Activated CD4-positive, alpha-beta memory T cell treated with anti-CD3 and anti-CD28 coated beads, Interleukin-2, amount 10 ng/mL, durations not matched to agents 7 days and 5 days (primary cell): ENCODE data around the gene RAC3. TPM values are rescaled to one million over a fixed set of nuclear protein-coding genes. Genes with fewer than 3 reads are reported as not detected.

Source experiments
- CTCF ChIA-PET: fragments of 350-600 bp; sonication (Branson Sonifier 250); formaldehyde crosslinking; loops from one replicate; lab custom pipeline; 2021; ENCODE audit warnings: antibody characterized with exemption, inconsistent platforms; lab: Charles Lee
- POLR2A ChIA-PET: fragments of 350-600 bp; sonication (Branson Sonifier 250); formaldehyde crosslinking; loops from one replicate; lab custom pipeline; 2021; ENCODE audit warnings: antibody characterized with exemption; lab: Charles Lee
- DNase-seq: peaks from one replicate; pipeline ENCODE4 v3.0.0-alpha.2; 2020
- H3K27ac Mint-ChIP-seq: one replicate; pipeline ENCODE4 v1.8.0; 2021; ENCODE audit warnings: mild to moderate bottlenecking, mixed read lengths
- H3K27me3 Mint-ChIP-seq: one replicate; pipeline ENCODE4 v1.8.0; 2021; ENCODE audit warnings: mixed read lengths
- H3K36me3 Mint-ChIP-seq: one replicate; pipeline ENCODE4 v1.8.0; 2021; ENCODE audit warnings: low read depth, mixed read lengths
- H3K4me1 Mint-ChIP-seq: one replicate; pipeline ENCODE4 v1.8.0; 2021; ENCODE audit warnings: mixed read lengths
- H3K4me3 Mint-ChIP-seq: one replicate; pipeline ENCODE4 v1.8.0; 2021; ENCODE audit warnings: mild to moderate bottlenecking, mixed read lengths
- H3K9me3 Mint-ChIP-seq: one replicate; pipeline ENCODE4 v1.8.0; 2021; ENCODE audit warnings: mixed read lengths
- total RNA-seq, 2 experiments: library from RNA; stranded (reverse); gene quantifications; one replicate each; pipeline ENCODE4 v1.2.3, GENCODE V29; 2021

The RAC3 gene
- total RNA-seq, 2 experiments from 2014 or later: 7.9 to 8.1 TPM

DNA sequence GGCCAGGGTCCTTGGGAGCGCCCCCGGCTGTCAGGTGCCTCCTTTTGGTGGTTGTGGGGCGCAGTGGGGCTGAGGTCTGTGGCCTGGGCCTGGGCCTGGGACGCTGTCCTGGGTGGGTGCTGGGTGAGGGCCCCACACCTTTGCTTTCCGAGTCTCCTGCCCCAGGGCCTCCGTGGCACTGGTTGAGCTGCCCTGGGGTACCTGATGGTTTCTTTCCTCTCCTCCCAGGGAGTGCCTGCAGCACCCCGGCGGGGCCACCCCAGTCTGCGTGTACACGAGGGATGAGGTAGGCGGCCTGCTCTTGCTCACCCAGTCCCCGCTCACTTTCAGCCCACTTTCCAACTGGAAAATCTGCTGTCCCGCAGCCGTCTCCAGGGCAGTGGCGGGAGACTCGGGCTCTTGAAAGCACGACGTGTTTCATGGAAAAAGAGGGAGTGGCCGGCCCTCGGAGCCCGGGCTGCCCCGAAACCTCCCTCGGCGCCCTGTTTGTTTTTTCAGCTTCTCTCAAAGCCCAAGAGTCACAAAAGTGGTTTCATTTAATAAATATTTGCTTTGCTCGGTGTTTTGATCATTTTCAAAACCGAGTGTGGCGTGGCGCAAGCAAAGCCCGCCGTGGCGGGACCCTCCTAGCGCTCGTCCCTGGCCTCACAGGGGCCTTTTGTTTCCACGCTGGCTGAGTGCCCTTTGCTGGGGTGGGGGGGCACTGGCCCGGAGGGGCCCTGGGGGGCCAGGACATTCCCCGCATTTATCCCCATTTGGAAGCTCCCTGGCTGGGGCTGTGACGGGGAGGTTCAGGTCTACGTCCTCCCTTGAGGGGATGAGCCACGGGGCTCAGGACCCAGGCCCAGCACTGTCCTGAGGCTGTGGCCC lies 36.6 kb upstream of the RAC3 start:
- ChIA-PET POLR2A (no interaction called here), CTCF (no interaction called here)
- Mint-ChIP-seq H3K36me3 (no peaks in the 10 kb centered on the region), H3K4me3 (no peak overlapping the region), H3K4me1 (no peaks in the 10 kb centered on the region), H3K9me3 (no peaks in the 10 kb centered on the region), H3K27ac (no peak overlapping the region), H3K27me3 (no peaks in the 10 kb centered on the region)
- no peak for DNase-seq

DNA sequence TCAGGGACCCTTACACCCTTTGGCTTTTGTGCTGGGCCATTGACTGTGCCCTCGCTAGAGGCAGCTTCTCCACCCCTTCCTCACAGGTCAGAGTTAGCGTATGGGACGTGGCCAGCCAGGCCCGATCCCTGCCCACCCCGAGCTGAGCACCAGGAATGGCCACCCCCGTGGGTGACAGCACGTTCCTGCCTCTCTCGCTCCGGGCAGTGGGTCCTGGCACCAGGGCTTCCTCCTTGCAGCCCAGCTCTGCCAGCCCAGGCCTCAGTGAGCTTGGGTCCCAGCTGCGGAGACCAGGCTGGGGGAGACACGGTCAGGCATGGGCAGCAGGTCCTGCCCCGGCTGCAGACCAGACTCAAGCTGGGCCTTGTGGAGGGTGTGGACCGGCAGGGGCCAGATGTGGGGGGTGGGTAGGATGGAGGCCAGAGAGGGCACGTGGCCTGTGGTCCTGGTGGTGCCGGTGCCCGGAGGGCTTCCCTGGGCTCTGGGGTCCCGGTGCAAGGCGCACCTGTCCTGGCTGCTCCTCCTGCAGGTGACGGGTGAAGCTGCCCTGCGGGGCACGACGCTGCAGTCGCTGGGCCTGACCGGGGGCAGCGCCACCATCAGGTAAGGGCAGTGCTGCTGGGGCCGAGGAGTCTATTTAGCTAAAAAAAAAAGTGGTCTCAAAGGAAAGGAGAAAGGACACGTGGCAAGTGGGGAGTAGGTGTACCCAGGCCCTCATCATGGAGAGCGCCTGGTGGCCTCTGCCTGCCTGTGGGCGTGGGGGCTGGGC lies 35.8 kb upstream of the RAC3 start:
- no peaks in the 10 kb centered on the region for H3K9me3 Mint-ChIP-seq
- H3K4me1 Mint-ChIP-seq: no peaks in the 10 kb centered on the region
- no peak for DNase-seq
- H3K27ac Mint-ChIP-seq: no peak overlapping the region
- H3K27me3 Mint-ChIP-seq: no peaks in the 10 kb centered on the region
- no peak overlapping the region for H3K4me3 Mint-ChIP-seq
- CTCF ChIA-PET: interaction anchor here (2.1 kb wide), 1 partner anchor 36 kb away, joined by 11 read pairs; no protein-coding TSS in a partner anchor
- POLR2A ChIA-PET: interaction anchor here (0.7 kb wide), 1 partner anchor 17 kb away, joined by 3 read pairs; no protein-coding TSS in a partner anchor
- H3K36me3 Mint-ChIP-seq: no peaks in the 10 kb centered on the region

GRCh38 chr17:81996232-81996756 lies 35.2 kb upstream of the RAC3 start:
- H3K4me1 Mint-ChIP-seq: no peaks in the 10 kb centered on the region
- H3K36me3 Mint-ChIP-seq: no peaks in the 10 kb centered on the region
- H3K9me3 Mint-ChIP-seq: no peaks in the 10 kb centered on the region
- H3K27ac Mint-ChIP-seq: no peak overlapping the region
- ChIA-PET POLR2A (interaction anchor here (0.7 kb wide), 1 partner anchor 17 kb away, joined by 3 read pairs; no protein-coding TSS in a partner anchor), CTCF (interaction anchor here (2.1 kb wide), 1 partner anchor 37 kb away, joined by 11 read pairs; no protein-coding TSS in a partner anchor)
- no peak overlapping the region for H3K4me3 Mint-ChIP-seq
- DNase-seq: no peak
- H3K27me3 Mint-ChIP-seq: no peaks in the 10 kb centered on the region

DNA sequence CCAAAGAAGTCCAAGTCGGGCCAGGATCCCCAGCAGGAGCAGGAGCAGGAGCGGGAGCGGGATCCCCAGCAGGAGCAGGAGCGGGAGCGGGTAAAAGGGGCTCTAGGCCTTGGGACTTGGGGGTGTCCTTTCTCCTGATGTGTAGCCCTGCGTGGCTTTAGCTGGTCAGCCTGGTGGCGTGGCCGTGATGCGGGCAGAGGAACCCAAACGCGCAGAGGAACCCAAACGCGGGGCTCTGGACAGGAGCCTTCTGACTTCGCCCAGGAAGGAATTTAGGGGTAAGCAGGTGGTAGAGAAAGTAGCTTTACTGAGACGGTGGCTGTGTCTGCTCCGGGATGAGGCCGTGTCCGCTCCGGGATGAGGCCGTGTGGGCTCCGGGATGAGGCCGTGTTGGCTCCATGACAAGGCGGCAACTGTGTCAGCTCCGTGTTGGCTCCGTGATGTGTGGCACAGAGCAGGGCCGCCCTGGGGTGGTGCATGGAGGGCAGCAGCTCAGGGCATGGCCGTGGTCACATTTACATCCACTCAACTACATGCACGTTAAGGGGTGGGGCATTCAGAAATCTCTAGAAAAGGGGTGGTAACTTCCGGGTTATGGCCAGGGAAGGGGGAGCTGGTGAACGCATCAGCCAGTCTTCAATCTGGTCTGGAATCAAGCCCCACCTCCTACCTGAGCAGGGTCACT lies 34.6 kb upstream of the RAC3 start:
- DNase-seq: no peak
- ChIA-PET POLR2A (no interaction called here), CTCF (interaction anchor here (0.7 to 2.1 kb wide), 2 partner anchors 37 to 41 kb away, joined by 4 to 11 read pairs; partner anchors contain the start of gene DCXR)
- H3K9me3 Mint-ChIP-seq: no peaks in the 10 kb centered on the region
- no peaks in the 10 kb centered on the region for H3K27me3 Mint-ChIP-seq
- no peak overlapping the region for H3K27ac Mint-ChIP-seq
- no peak overlapping the region for H3K4me3 Mint-ChIP-seq
- H3K4me1 Mint-ChIP-seq: no peaks in the 10 kb centered on the region
- no peaks in the 10 kb centered on the region for H3K36me3 Mint-ChIP-seq

DNA sequence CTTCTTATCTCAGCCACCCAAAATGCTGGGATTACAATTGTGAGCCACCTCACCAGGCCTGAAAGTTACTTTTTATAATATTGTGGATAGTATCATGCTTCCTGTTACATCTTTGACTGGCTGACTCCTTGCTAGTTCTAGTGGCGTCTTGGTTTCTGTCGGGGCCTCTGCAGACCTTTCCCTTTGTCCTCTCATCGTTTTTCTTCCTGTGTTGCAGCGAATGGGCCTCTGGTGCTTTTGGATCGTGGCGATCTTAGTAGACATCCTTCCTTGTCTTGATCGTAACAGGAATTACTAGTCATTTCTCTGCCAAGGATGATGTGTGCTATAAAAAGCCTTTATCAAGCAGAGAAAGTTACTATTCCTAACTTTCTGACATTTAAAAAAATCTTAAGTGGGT lies 33.3 kb upstream of the RAC3 start:
- CTCF ChIA-PET: no interaction called here
- DNase-seq: no peak
- Mint-ChIP-seq H3K9me3 (no peaks in the 10 kb centered on the region), H3K4me3 (no peak overlapping the region), H3K36me3 (no peaks in the 10 kb centered on the region), H3K27ac (no peak overlapping the region), H3K4me1 (no peaks in the 10 kb centered on the region), H3K27me3 (no peaks in the 10 kb centered on the region)
- POLR2A ChIA-PET: interaction anchor here (0.7 kb wide), 1 partner anchor 76 kb away, joined by 4 read pairs; no protein-coding TSS in a partner anchor

- no peak for DNase-seq
- Mint-ChIP-seq H3K27ac (no peak overlapping the region), H3K27me3 (no peaks in the 10 kb centered on the region), H3K9me3 (no peaks in the 10 kb centered on the region), H3K4me3 (no peak overlapping the region), H3K4me1 (no peaks in the 10 kb centered on the region), H3K36me3 (no peaks in the 10 kb centered on the region)
- ChIA-PET POLR2A (no interaction called here), CTCF (interaction anchor here (0.7 kb wide), 1 partner anchor 105 kb away, joined by 3 read pairs; no protein-coding TSS in a partner anchor)
These were observed 32.6 kb upstream of the RAC3 start for GRCh38 chr17:81998691-81999438.

DNA sequence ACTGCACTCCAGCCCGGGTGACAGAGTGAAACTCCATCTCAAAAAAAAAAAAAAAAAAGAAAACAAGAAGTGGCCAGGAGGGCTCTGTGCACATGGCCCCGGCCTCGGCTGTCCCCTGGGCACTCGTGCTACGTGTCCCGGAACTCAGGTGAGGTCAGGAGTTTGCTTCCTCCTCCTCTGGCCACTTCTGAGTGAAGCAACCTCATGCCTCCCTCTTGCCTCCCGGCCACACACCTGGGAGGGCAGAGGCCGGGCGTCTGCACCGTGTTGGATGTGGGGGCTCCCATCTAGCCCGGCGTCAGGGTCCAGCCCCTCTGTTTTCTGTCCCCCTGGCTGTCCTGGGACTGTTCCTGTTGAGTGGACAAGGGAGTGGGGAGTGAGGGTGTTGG lies 31.9 kb upstream of the RAC3 start:
- H3K27me3 Mint-ChIP-seq: no peaks in the 10 kb centered on the region
- POLR2A ChIA-PET: no interaction called here
- H3K9me3 Mint-ChIP-seq: no peaks in the 10 kb centered on the region
- H3K27ac Mint-ChIP-seq: no peak overlapping the region
- no peak for DNase-seq
- CTCF ChIA-PET: interaction anchor here (0.7 kb wide), 1 partner anchor 106 kb away, joined by 3 read pairs; no protein-coding TSS in a partner anchor
- no peaks in the 10 kb centered on the region for H3K4me1 Mint-ChIP-seq
- H3K4me3 Mint-ChIP-seq: no peak overlapping the region
- no peaks in the 10 kb centered on the region for H3K36me3 Mint-ChIP-seq

DNA sequence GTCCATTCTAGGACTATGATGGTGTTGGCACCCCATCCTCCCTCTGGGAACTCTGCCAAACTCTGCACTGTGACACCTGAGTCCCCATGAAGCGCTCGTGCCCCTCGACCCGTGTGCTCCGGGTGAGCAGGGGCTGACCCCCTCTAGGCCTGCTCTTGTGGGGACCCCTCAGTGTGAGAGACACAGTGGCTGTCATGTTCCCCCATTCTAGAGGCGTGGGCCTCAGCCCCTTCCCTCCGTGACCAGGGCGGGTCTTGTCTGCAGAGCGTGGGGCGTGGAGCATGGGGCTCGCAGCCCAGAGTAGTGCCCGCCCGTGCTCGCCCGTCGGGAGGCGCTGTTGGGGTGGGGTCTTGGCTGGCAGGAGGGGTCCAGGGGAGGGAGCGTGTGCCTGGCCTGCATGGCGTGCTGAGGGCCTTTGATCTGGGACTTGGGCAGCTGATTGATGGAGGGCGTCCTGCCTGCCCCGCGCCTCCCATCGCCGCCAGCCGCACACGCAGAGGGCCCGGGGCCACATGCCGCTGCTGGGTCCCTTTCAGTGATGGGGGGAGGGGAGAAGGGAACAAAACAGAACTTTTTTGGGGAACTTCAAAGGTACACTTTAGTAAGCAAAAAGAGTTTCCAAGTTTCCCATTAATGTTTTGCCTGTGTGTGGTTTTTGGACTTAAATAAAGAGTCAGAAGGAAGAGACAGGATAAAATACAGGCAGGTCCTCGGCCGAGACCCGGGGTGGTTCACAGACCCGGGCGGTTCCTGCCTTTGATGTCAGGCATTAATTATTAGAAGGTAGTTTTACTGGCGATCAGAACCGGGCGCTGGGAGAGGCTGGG lies 31.3 kb upstream of the RAC3 start:
- no peaks in the 10 kb centered on the region for H3K36me3 Mint-ChIP-seq
- POLR2A ChIA-PET: no interaction called here
- no peak for DNase-seq
- no peak overlapping the region for H3K27ac Mint-ChIP-seq
- CTCF ChIA-PET: no interaction called here
- H3K27me3 Mint-ChIP-seq: no peaks in the 10 kb centered on the region
- no peaks in the 10 kb centered on the region for H3K9me3 Mint-ChIP-seq
- H3K4me1 Mint-ChIP-seq: no peaks in the 10 kb centered on the region
- H3K4me3 Mint-ChIP-seq: no peak overlapping the region

DNA sequence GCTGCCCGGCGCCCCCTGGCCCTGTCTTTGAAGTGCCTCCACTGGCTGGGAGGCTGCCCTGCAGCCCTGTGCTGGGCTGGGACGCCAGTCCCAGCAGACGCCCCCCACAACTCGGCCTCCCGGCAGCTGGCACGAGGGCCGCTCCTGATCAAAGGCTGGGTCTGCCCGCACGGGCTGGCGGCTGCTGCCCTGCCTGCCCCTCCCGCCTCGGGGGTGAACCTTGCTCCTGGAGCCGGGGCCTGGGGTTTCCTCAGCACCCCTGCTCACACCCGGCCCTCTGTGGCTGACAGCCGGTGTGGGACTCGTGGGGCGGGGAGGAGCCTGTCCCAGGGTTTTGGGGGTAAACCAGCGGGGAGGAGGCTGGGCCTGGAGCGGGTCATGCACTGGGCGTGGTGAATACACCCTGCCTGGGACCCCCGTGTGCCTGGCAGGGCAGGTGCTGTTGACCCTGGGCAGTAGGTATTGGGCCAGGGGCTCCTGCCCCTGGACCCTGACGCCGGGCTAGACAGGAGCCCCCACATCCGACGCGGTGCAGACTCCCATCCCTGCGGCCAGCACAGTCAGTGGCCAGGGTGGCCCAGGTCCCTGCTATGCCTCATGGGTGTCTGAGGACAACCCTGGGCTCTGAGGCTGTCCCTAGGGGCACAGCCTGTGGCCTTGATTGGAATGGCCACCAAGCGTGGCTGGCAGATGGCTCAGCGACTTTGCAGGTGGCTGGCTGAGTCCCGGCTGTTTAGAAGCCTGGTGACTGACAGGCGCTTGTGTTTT lies 30.5 kb upstream of the RAC3 start:
- Mint-ChIP-seq H3K27me3 (no peaks in the 10 kb centered on the region), H3K4me1 (no peaks in the 10 kb centered on the region), H3K27ac (no peak overlapping the region), H3K9me3 (no peaks in the 10 kb centered on the region), H3K4me3 (no peak overlapping the region), H3K36me3 (no peaks in the 10 kb centered on the region)
- POLR2A ChIA-PET: no interaction called here
- no peak for DNase-seq
- CTCF ChIA-PET: no interaction called here

- Mint-ChIP-seq H3K36me3 (no peaks in the 10 kb centered on the region), H3K4me1 (no peaks in the 10 kb centered on the region), H3K4me3 (no peak overlapping the region), H3K27ac (no peak overlapping the region), H3K9me3 (no peaks in the 10 kb centered on the region), H3K27me3 (no peaks in the 10 kb centered on the region)
- DNase-seq: no peak
- ChIA-PET POLR2A (no interaction called here), CTCF (no interaction called here)
These were observed 29.9 kb upstream of the RAC3 start for GRCh38 chr17:82001571-82002056.
